Stimulated activated CD4-positive, alpha-beta T cell treated with anti-CD3 and anti-CD28 coated beads, Interleukin-1b, Interleukin-23, amount 100 ng/mL, for 24 hours (primary cell): Measurements from ENCODE around the gene LAMA5.

Experiments
- DNase-seq, 4 experiments: peaks; one replicate each; pipeline ENCODE4 v3.0.0-alpha.2; 2020; ENCODE audit warnings: low read depth in 4 of 4, low spot score in 1 of 4

LAMA5 gene

DNA sequence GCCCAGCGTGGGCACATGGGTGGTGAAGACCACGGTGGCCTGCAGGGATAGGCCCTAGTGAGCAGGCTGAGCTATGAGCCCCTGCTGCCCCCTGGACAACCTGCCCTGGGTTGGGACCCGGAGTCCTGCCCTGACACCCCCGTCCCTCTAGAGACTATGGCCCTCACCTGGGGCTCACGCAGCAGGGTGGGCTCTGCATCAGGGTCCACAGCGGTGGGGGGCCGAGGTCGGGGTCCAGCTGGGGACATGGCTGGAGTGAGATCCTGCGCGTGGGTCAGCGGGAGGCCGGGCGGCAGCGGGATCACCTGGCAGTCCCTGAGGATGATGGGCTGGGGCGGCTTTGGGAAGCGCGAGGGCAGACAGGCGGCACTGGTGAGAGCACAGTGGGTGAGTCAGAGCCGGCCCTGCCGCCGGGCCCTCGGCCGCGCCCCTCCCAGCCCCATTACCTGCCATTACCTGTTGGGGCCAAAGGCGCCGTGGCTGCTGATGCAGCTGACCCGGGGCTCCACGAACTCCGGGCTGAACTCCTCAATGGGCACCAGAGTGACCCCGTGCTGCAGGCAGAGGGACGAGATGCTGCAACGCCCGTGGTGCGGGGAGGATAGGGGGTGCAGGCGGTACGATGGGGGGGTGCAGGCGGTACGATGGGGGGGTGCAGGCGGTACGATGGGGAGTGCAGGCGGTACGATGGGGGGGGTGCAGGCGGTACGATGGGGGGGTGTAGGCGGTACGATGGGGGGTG, 36.4 kb downstream of the LAMA5 start:
- no peak for DNase-seq

GRCh38 chr20:62329389-62330377, 37.4 kb downstream of the LAMA5 start:
- DNase-seq = no peak

DNA sequence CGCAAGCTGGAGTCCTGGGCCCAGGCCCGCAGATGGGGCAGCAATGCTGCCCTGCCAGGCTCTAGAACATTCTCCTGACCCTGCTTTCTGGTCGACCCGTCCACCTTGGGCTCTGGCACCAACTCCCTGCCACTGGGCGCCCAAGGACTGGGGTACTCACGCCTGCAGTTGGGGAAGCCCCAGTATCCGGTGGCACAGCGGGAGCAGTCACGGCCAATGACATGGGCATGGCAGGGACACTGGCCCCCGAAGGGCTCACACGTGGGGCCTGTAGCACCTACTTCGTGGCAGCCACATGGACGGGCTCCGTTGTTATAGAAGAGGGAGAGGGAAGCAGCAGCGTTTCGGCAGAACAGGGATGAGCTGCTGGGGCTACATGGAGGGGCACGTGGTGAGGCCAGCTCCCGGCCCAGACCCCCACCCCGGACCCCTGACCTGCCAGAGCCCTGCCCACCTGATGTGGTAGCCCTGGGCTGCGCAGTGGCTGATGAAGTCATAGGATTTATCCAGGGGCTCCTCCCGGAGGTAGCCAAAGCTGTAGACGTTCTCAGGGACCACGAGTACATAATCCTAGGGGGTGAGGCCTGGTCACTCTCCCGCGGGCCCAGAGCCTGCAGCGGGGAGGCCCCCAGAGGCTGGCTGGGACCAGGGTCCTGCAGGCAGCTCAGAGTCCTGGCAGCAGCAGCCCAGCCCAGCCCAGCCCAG, 38.3 kb downstream of the LAMA5 start:
- no peak for DNase-seq

DNA sequence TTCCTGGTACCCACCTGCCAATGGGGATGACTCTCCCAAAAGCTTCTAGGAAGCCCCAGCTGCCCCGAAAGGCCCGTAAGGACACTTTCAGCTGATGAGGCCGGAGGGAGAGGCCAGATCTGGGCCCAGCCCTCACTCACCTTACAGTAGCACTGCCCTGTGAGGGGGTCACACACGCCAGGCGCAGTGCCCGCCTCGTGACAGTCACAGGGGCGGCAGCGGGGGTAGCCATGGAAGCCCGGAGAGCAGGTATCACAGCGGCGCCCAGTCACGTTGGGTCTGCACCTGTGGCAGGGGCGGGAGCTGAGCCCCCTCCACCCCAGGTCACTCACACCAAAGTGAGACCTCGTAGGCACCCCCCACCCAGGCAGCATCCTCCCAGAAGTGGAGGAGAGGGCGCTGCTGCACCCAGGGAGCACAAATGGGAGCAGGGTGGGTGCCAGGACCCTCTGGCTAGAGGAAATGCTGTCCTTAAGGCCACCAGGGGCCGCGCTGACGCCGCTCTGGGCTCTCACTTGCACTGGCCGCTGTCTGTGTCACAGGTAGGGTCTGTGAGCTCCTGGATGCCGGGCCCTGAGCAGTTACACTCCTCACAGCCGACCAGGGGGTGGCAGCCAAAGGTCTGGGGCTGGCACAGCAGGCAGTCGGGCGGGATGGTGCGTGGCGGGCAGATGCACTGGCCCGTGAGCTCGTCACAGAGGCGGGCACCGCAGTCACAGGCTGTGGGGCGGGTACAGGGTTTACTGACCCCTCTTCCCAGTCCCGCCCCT, 39.2 kb downstream of the LAMA5 start:
- DNase-seq = no peak

- no peak for DNase-seq
Observed at GRCh38 chr20:62326959-62327725, 40.0 kb downstream of the LAMA5 start.

DNA sequence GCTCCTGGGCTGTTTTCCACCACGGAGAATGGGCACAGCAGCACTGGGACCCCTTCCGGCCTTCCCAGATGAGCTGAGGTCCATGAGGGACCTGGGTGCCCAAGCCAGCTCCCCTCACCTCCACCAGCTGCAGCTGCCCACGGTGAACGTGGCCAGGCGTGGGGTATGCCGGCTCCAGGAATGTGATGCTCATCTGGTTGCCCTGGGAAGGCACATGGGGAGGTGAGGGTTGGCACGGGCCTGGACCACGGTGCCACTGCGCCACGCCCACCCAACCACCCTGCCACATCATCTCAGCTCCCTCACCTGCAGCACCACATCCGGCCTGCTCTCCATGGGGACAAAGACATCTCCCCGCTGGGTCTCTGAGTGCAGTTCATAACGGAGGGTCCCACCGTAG, 40.6 kb downstream of the LAMA5 start:
- no peak for DNase-seq

- no peak for DNase-seq
Observed at GRCh38 chr20:62325172-62325905, 41.8 kb downstream of the LAMA5 start.

DNA sequence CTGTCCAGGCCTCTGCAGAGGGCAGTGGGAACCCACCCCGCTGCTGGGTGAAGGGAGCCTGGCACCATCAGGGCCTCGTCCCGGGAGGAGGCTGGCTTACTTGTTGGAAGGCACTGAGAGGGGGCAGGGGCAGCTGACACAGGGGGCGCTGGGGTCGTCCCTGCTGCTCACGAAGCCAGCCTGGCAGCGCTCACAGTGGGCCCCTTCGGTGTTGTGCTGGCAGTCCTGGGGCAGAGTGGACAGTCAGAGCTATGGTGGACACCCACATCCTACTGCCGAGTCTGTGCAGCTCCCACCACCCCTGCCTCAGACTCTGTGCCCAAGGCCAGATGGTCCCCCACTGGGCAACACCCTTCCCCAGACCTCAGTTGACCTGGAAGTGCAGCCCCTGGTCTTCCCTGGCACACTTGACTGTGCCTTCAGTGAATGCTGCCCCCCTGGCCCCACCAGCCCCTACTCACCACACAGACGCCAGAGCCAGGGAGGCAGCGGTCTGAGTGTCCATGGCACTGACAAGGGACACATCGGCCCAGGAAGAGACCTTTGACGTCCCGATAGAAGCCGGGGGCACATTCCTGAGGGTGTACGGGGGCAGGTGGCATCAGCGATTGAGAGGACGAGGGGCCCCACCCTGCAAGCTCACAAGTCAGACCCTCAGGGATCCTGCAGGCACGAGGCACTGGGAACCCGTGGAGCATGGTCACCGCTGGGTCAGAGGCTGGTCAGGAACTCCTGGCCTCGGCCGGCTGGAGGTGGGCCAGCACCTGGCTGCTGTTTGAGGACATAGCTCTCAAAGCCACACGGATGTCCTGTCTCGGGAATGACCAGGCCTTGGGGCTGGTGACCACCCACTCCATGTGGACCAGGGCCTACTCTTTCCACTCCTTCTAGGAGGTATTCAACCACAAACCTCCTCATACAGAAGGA, 42.9 kb downstream of the LAMA5 start:
- DNase-seq = no peak

DNA sequence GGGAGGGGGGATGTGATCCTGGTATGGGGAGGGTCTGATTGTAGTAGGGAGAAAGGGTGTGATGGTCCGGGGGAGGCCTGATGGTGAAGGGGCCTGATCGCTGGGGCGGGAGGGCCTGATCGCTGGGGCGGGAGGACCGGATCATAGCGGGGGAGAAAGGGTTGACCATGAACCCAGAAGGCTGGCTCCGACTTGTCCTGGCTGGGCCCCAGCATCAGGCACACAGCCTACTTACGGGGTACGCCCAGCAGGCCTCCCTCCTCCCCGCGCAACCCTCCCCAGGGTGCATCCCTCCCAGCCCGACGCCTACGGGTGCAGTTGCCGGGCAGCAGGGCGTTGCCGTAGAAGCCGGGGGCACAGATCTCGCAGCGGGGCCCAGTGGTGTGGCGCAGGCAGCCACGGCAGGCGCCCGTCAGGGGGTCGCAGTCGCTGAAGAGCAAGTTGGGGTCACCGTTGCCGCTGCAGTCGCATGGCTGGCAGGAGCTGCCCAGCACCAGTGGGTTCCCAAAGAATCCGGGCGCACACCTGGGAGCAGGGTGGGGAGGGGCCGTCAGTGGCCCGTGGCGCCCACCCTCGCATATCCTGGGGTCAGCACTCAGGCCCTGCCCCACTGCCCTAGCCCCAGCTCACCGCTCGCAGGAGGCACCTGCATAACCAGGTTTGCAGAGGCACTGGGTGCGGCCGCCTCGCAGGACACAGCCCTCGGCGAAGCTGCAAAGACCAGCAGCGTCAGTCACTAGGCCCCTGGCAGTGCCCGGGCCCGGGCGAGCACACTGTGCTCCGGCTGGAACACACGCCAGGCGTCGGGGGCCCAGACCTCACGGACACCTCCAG, 43.7 kb downstream of the LAMA5 start:
- DNase-seq = no peak

- DNase-seq = no peak
Observed at GRCh38 chr20:62322492-62323041, 44.5 kb downstream of the LAMA5 start.

- DNase-seq = no peak
Observed at GRCh38 chr20:62321975-62322374, 45.1 kb downstream of the LAMA5 start.

DNA sequence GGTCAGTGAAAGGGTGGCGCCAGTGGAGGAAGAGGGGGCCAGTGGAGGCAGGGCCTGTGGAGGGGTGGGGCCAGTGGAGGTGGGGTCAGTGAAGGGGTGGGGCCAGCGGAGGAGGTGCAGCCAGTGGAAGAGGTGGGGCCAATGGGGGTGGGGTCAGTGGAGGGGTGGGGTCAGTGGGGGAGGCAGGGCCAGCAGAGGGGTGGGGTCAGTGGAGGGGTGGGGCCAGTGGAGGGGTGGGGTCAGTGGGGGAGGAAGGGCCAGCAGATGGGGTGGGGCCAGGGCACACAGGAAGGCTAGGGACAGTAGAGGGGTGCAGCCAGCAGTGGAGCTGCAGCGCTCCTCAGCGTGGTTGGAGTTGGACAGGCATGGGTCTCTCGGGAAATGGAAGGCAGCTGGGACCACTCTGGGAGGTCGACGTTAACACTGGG, 45.6 kb downstream of the LAMA5 start:
- no peak for DNase-seq

- no peak for DNase-seq
Observed at GRCh38 chr20:62320581-62321354, 46.3 kb downstream of the LAMA5 start.

- DNase-seq = no peak
Observed at GRCh38 chr20:62319346-62319909, 47.7 kb downstream of the LAMA5 start.

- no peak for DNase-seq
Observed at GRCh38 chr20:62318400-62319345, 48.4 kb downstream of the LAMA5 start.
